ENCODE results near the gene STMND1.

GRCh38 chr6:17066610-17067009 is 35.2 kb upstream of the STMND1 start:
- no peak for TF ChIP-seq CTCF (conservative IDR thresholded peaks at IDR 0.05; ENCODE audit: low read depth, low read length)
- TF ChIP-seq EZH2 (IDR thresholded peaks at IDR 0.05; ENCODE audit: borderline replicate concordance, low read depth, low read length, poor library complexity, severe bottlenecking): no peak

All from A673 (cell line).